Body of pancreas (tissue), 4 donors: ENCODE results near the gene ITGA2.

ENCODE experiments used
- CTCF ChIP-seq, 7 experiments: fragments of 450-650 bp in 4 of 7; fragments of 200-600 bp in 3 of 7; sonication (generic) in 3 of 7; IDR thresholded peaks; one replicate each; pipeline ENCODE4 v1.5.1; 2016 to 2019; ENCODE audit warnings: antibody characterized with exemption in 7 of 7
- POLR2A ChIP-seq, 3 donors: fragments of 450-650 bp; IDR thresholded peaks; one replicate each; pipeline ENCODE4 v1.6.1; 2016; ENCODE audit warnings: antibody characterized with exemption in 3 of 3, mild to moderate bottlenecking in 2 of 3

GRCh38 chr5:52948418-52949076, 40.6 kb upstream of the ITGA2 start:
- TF ChIP-seq CTCF (IDR thresholded peaks at IDR 0.05) (peak; percentile 47 to 90 (median 81)), POLR2A (IDR thresholded peaks at IDR 0.05) (no peak)
